Activated CD8-positive, alpha-beta memory T cell treated with anti-CD3 and anti-CD28 coated beads, Interleukin-2, amount 50 U/mL, for 1 hour (primary cell): Measurements from ENCODE around the gene IRF5.
"Not testable (repeated sequence)": the region's sequence is repeated elsewhere in the genome, so short reads cannot be mapped to it uniquely, and the experiment has no call there.

Experiments used
- DNase-seq: peaks from one replicate; pipeline ENCODE4 v3.0.0-alpha.2; 2020; ENCODE audit errors: extremely low read depth

IRF5 gene

GRCh38 chr7:128906766-128907559 is 30.8 kb upstream of the IRF5 start:
- DNase-seq: no peak

DNA sequence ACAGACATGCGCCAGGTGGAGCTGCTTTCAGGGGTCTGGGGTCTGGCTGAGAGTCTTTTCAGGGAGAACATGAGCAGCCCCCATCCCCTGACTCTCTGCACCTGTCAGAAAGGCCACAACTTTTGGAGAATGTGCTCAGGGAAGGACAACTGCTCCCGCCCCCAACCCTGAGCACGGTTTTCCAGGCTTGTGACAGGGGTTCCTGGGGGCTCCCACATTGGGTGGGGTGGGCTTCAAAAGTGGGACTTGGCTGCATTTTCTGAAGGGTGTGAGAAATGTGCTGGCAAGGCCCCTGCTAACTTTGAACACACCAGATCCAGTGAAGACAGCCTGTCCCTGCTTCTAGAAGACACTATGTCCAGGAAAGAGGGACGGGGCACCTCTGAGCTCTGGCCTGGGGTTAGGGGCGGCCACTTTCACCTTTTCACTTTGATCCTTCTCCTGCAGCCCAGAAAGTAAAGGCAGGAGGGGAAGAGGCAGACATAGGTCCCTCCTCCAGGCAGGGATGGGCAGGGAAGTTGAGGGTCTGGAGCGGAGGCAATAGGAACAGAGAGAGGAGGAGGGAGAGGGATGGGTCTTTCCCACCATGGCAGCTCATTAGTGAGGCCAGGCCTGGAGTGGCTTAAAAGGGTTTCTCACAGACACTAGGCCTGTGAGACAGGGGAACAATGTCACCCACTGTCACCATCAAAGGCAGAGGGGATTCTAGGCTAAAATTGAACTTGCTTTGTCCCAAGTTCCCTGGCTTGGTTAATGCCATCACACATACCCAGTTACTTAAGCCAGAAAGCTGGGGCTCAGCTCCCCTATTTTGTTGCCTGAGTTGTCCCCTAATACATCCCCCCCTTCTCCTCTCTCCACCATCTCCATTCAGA is 28.7 kb upstream of the IRF5 start:
- no peak for DNase-seq

DNA sequence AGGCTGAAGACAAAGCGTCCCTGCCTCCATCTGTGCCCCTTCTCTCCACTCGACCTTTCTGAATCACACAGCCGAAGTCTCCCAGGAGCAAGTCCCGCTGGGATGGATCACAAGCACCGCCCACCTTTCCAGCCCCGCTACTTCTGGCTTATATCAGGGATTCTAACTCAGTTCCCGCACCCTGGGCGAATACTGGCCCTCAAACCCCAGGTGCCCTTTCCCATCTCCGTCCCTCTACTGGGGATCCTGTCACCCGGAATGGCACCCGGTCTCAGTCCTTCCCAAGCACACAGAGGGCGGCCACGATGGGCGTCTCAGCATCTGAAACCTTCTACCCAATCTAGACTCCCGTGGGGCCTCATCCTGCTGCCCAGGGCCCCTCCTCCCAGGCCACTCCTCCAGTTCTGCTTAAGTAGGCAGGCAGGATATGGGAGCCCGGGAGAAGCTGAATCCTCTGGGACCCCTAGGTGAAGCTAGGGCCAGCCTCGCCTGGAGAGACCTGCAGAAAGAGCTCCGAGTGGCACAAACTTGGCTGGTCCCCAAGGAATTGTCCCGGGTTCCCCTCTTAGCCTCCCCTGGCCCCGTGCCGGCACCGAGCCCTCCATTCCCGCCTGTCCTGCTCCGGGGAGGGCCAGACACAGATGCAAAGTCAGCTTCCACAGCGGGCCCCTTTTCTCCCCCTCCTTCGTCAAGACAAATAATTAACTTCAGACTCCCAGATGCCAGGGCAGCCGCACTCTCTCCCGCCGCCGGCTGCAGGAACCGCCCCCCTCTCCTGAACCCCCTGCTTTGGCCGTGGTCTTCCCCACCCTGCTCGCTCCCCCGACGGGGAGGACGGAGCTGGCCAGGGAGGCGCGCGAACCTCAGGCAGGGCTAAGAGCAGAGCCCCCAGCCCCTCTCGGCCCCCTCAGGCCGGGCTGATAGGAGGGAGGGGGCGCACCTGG is 27.8 kb upstream of the IRF5 start:
- no peak for DNase-seq

DNA sequence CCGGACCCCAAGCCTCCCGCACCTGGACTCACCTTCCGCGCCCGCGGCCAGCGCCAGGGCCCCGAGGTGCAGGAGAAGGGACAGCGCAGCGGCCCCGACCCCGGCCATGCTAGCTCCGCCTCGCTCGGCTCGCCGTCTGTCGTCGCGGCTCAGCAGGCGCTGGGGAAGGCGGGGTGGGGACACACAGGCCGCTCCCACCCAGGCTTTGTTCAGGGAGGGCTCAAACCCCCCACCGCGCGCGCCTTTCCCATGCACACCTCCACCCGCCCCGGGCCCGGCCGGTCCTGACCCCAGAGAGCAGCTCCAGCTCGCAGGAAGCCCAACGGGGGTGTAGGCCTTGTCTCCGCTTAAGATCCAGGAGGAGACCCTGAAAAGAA is 27.2 kb upstream of the IRF5 start, which contains the start of gene KCP:
Gene KCP, minus strand, starts transcription at position 141 of the 377 bp plus-strand sequence. Its CDS starts 33 bp downstream, at position 108.
- no peak for DNase-seq

DNA sequence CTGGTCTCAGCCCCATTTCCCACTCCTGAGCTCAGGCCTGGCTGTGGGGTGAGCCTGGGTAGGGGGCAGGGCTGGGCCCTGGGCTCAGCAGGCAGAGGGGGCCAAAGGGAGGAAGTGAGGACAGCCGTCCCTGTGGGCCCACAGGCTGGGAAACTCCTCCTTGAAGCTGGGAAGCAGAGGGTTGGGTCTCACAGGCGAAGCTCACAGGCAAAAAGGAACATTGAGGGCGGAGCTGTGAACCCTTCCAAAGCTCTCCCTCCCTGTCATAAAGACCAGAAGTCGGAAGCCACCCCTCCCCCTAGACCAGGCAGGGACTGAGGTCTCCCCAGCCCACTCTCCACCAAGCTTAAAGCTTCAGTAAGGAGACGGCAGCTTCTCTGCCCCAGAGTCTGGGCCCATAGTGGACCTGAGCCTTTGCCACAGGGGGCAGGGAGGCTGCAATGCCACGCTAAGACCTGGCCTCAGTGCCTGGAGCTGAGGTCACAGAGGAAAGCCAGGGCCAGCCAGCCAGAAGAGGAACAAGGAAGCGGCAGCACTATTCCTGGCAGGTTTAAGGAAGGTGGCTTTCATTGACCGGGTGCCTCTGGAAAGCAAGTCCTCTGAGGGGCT is 26.2 kb upstream of the IRF5 start:
- no peak for DNase-seq

DNA sequence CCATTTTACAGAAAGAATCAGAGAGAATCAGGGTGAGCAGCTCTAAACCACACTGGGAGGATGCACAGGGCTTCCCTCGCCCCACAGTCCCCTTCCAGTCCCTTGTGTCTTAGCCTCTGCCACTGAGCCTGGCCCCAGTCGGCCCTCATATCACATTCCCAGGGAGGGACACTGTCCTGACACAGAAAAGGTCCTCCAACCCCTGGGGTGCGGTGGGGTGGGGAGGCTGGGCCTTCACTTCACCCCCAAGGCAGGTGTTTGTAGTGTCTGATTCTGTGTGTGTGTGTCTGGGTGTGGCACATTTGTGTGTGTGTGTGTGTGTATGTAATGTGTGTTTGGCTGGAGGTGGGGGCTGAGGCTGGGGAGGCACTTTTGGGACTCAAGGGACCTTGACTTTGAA is 25.4 kb upstream of the IRF5 start:
- DNase-seq: no peak

GRCh38 chr7:128912709-128913495 is 24.8 kb upstream of the IRF5 start:
- not testable (repeated sequence) for DNase-seq

- DNase-seq: no peak
These were observed 23.7 kb upstream of the IRF5 start for GRCh38 chr7:128913870-128914565.

GRCh38 chr7:128914566-128915151 is 23.1 kb upstream of the IRF5 start:
- no peak for DNase-seq

GRCh38 chr7:128915271-128915819 is 22.4 kb upstream of the IRF5 start:
- no peak for DNase-seq

- no peak for DNase-seq
These were observed 21.7 kb upstream of the IRF5 start for GRCh38 chr7:128915841-128916642.

DNA sequence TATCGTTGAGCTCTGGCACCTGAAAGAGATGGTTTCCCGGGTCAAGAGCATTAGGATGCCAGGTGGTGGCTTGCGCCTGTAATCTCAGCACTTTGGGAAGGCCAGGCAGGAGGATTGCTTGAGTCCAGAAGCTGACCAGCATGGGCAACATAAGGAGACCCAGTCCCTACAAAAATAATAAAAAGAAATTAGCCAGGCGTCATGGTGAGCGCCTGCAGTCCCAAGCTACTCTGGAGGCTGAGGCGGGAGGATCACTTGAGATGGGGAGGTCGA is 21.1 kb upstream of the IRF5 start:
- DNase-seq: no peak

DNA sequence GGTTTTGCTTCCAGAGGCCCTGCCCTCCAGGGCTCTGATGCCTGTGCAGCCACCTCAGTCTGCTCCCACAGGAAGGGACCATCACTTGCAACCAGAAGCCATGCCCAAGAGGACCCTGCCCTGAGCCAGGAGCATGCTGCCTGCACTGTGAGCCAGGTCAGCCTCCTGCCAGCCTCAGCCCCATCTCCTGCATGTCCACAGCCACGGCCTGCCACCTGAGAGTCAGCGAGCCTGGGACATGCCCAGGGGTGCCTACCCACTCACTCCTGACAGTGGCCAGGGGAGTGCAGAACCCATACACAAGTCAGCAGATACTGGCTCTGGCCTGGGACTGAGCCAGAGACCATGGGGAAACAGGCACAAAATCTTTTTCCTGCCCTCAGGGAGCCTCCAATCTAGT is 20.6 kb upstream of the IRF5 start:
- no peak for DNase-seq

- no peak for DNase-seq
These were observed 19.6 kb upstream of the IRF5 start for GRCh38 chr7:128918016-128918665.

DNA sequence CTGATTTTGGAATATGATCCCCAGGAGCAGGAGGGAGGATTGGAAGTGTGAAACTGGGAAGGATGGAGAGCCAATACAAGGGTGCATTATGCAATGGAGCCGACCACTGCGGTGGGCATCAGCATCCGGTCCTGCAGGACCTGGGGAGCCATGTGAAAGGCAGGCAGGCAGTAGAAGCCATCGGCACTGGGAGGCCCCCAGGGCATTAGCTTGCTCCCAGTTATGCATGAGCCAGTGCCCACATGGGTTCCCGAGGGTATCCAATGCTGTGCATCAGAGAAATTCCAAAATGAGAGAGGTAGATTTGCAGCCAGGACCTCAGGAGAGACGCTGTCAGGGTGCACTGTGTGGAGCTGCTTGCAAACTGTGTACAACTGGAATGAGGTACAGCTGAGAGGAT is 18.5 kb upstream of the IRF5 start:
- DNase-seq: no peak

GRCh38 chr7:128919881-128920799 is 17.6 kb upstream of the IRF5 start:
- no peak for DNase-seq
